Immature natural killer cell (primary cell): ENCODE results near the gene TMEM232. TPM values are rescaled to one million over a fixed set of nuclear protein-coding genes. Genes with fewer than 3 reads are reported as not detected.
"Not testable (repeated sequence)": the region's sequence is repeated elsewhere in the genome, so short reads cannot be mapped to it uniquely, and the experiment has no call there.

Source experiments
- DNase-seq, 3 donors: peaks; one replicate each; pipeline ENCODE4 v3.0.0; 2022; ENCODE audit warnings: mixed read lengths in 1 of 3
- H3K27ac Mint-ChIP-seq, 6 donors: one replicate each; pipeline ENCODE4 v1.8.0; 2020; ENCODE audit warnings: mixed read lengths in 6 of 6, mild to moderate bottlenecking in 5 of 6, inconsistent platforms in 4 of 6, moderate library complexity in 3 of 6
- H3K27me3 Mint-ChIP-seq, 3 donors: one replicate each; pipeline ENCODE4 v1.8.0; 2020 to 2021; ENCODE audit warnings: low read depth in 3 of 3, mild to moderate bottlenecking in 3 of 3, mixed read lengths in 3 of 3, moderate library complexity in 3 of 3, inconsistent platforms in 1 of 3
- H3K36me3 Mint-ChIP-seq, 3 donors: one replicate each; pipeline ENCODE4 v1.8.0; 2020; ENCODE audit warnings: mixed read lengths in 3 of 3, inconsistent platforms in 2 of 3, mild to moderate bottlenecking in 2 of 3
- H3K4me1 Mint-ChIP-seq, 2 donors: one replicate each; pipeline ENCODE4 v1.8.0; 2020; ENCODE audit warnings: inconsistent platforms in 2 of 2, mild to moderate bottlenecking in 2 of 2, mixed read lengths in 2 of 2, moderate library complexity in 1 of 2
- H3K4me3 Mint-ChIP-seq, 5 donors: one replicate each; pipeline ENCODE4 v1.8.0; 2020; ENCODE audit warnings: mild to moderate bottlenecking in 5 of 5, mixed read lengths in 5 of 5, inconsistent platforms in 3 of 5, moderate library complexity in 3 of 5
- H3K9me3 Mint-ChIP-seq, 6 donors: one replicate each; pipeline ENCODE4 v1.8.0; 2020; ENCODE audit warnings: mild to moderate bottlenecking in 6 of 6, mixed read lengths in 6 of 6, inconsistent platforms in 4 of 6, moderate library complexity in 3 of 6
- polyA plus RNA-seq, 3 donors: library from polyadenylated mRNA; unstranded; fragments of 300-500 nt; fragmentation: Illumina TruSeq; gene quantifications; one replicate each; pipeline ENCODE4 v1.2.3, GENCODE V29; 2021

The TMEM232 gene
- polyA plus RNA-seq, 3 donors from 2014 or later, result not detected

- H3K27ac Mint-ChIP-seq, H3K4me1 Mint-ChIP-seq, H3K36me3 Mint-ChIP-seq, DNase-seq, H3K4me3 Mint-ChIP-seq, H3K27me3 Mint-ChIP-seq: not testable (repeated sequence)
- H3K9me3 Mint-ChIP-seq, result peaks cover 0 to 31% (median 8%) of the 10 kb centered on the region in 6 donors
Measured at GRCh38 chr5:110690587-110690986, 35.9 kb downstream of the TMEM232 start.

GRCh38 chr5:110687485-110687884 is 39.0 kb downstream of the TMEM232 start:
- H3K4me1 Mint-ChIP-seq, result no peaks in the 10 kb centered on the region
- H3K27me3 Mint-ChIP-seq, result peaks cover 0 to 3% (median 1%) of the 10 kb centered on the region in 3 donors
- DNase-seq, result no peak
- H3K27ac Mint-ChIP-seq, result no peak overlapping the region
- H3K36me3 Mint-ChIP-seq, result no peaks in the 10 kb centered on the region
- peaks cover 0 to 30% (median 4%) of the 10 kb centered on the region in 6 donors for H3K9me3 Mint-ChIP-seq
- no peak overlapping the region for H3K4me3 Mint-ChIP-seq

GRCh38 chr5:110686270-110686669 is 40.2 kb downstream of the TMEM232 start:
- no peak for DNase-seq
- no peaks in the 10 kb centered on the region for H3K36me3 Mint-ChIP-seq
- peaks cover 0 to 25% (median 2%) of the 10 kb centered on the region in 6 donors for H3K9me3 Mint-ChIP-seq
- H3K4me3 Mint-ChIP-seq, result no peak overlapping the region
- H3K4me1 Mint-ChIP-seq, result no peaks in the 10 kb centered on the region
- H3K27me3 Mint-ChIP-seq, result peaks cover 0 to 3% (median 1%) of the 10 kb centered on the region in 3 donors
- no peak overlapping the region for H3K27ac Mint-ChIP-seq

- peaks cover 0 to 19% (median 5%) of the 10 kb centered on the region in 6 donors for H3K9me3 Mint-ChIP-seq
- DNase-seq, result no peak
- no peak overlapping the region for H3K4me3 Mint-ChIP-seq
- peaks cover 0 to 1% (median 0%) of the 10 kb centered on the region in 3 donors for H3K27me3 Mint-ChIP-seq
- no peaks in the 10 kb centered on the region for H3K36me3 Mint-ChIP-seq
- no peak overlapping the region for H3K27ac Mint-ChIP-seq
- no peaks in the 10 kb centered on the region for H3K4me1 Mint-ChIP-seq
Measured at GRCh38 chr5:110681953-110682352, 44.5 kb downstream of the TMEM232 start.

- Mint-ChIP-seq H3K4me1 (no peaks in the 10 kb centered on the region), H3K27me3 (peaks cover 0 to 1% (median 0%) of the 10 kb centered on the region in 3 donors), H3K9me3 (peaks cover 0 to 17% (median 5%) of the 10 kb centered on the region in 6 donors), H3K36me3 (no peaks in the 10 kb centered on the region), H3K4me3 (no peak overlapping the region), H3K27ac (no peak overlapping the region)
- DNase-seq, result no peak
Measured at GRCh38 chr5:110681109-110681508, 45.4 kb downstream of the TMEM232 start.

- not testable (repeated sequence) for H3K4me3 Mint-ChIP-seq, H3K4me1 Mint-ChIP-seq, H3K27ac Mint-ChIP-seq, H3K36me3 Mint-ChIP-seq, H3K27me3 Mint-ChIP-seq, DNase-seq
- peaks cover 2 to 11% (median 6%) of the 10 kb centered on the region in 6 donors for H3K9me3 Mint-ChIP-seq
Measured at GRCh38 chr5:110676554-110676953, 49.9 kb downstream of the TMEM232 start.

- Mint-ChIP-seq H3K36me3 (no peaks in the 10 kb centered on the region), H3K4me1 (no peaks in the 10 kb centered on the region), H3K27me3 (no peaks in the 10 kb centered on the region), H3K9me3 (peaks cover 0 to 11% (median 4%) of the 10 kb centered on the region in 6 donors), H3K4me3 (no peak overlapping the region), H3K27ac (no peak overlapping the region)
- DNase-seq, result no peak
Measured at GRCh38 chr5:110665184-110665726, 61.2 kb downstream of the TMEM232 start.

GRCh38 chr5:110663525-110663924 is 62.9 kb downstream of the TMEM232 start:
- Mint-ChIP-seq H3K4me3 (no peak overlapping the region), H3K9me3 (peaks cover 3 to 11% (median 4%) of the 10 kb centered on the region in 6 donors), H3K4me1 (no peaks in the 10 kb centered on the region), H3K27ac (no peak overlapping the region), H3K36me3 (no peaks in the 10 kb centered on the region), H3K27me3 (no peaks in the 10 kb centered on the region)
- no peak for DNase-seq

GRCh38 chr5:110658006-110658405 is 68.5 kb downstream of the TMEM232 start:
- Mint-ChIP-seq H3K27ac (no peak overlapping the region), H3K27me3 (no peaks in the 10 kb centered on the region), H3K9me3 (peaks cover 2 to 12% (median 8%) of the 10 kb centered on the region in 6 donors), H3K4me1 (no peaks in the 10 kb centered on the region), H3K4me3 (no peak overlapping the region), H3K36me3 (no peaks in the 10 kb centered on the region)
- no peak for DNase-seq

- H3K4me3 Mint-ChIP-seq, result no peak overlapping the region
- no peak overlapping the region for H3K27ac Mint-ChIP-seq
- no peaks in the 10 kb centered on the region for H3K4me1 Mint-ChIP-seq
- no peak for DNase-seq
- H3K27me3 Mint-ChIP-seq, result no peaks in the 10 kb centered on the region
- no peaks in the 10 kb centered on the region for H3K36me3 Mint-ChIP-seq
- peaks cover 0 to 12% (median 9%) of the 10 kb centered on the region in 6 donors for H3K9me3 Mint-ChIP-seq
Measured at GRCh38 chr5:110653231-110653970, 73.1 kb downstream of the TMEM232 start.

GRCh38 chr5:110651507-110651906 is 75.0 kb downstream of the TMEM232 start:
- no peak for DNase-seq
- Mint-ChIP-seq H3K9me3 (peaks cover 0 to 13% (median 6%) of the 10 kb centered on the region in 6 donors), H3K36me3 (no peaks in the 10 kb centered on the region), H3K27me3 (no peaks in the 10 kb centered on the region), H3K4me3 (no peak overlapping the region), H3K27ac (no peak overlapping the region), H3K4me1 (no peaks in the 10 kb centered on the region)

GRCh38 chr5:110644357-110644756 is 82.1 kb downstream of the TMEM232 start:
- Mint-ChIP-seq H3K4me3 (no peak overlapping the region), H3K27ac (no peak overlapping the region), H3K36me3 (peaks cover 0 to 5% (median 0%) of the 10 kb centered on the region in 3 donors), H3K4me1 (no peaks in the 10 kb centered on the region), H3K27me3 (peaks cover 0 to 3% (median 0%) of the 10 kb centered on the region in 3 donors), H3K9me3 (peaks cover 0 to 6% (median 3%) of the 10 kb centered on the region in 6 donors)
- DNase-seq, result no peak

- Mint-ChIP-seq H3K4me1 (no peaks in the 10 kb centered on the region), H3K9me3 (peaks cover 0 to 8% (median 3%) of the 10 kb centered on the region in 6 donors), H3K36me3 (peaks cover 0 to 5% (median 0%) of the 10 kb centered on the region in 3 donors), H3K27me3 (peaks cover 0 to 2% (median 0%) of the 10 kb centered on the region in 3 donors), H3K4me3 (no peak overlapping the region), H3K27ac (no peak overlapping the region)
- no peak for DNase-seq
Measured at GRCh38 chr5:110638970-110639902, 87.2 kb downstream of the TMEM232 start.

- Mint-ChIP-seq H3K4me1 (no peaks in the 10 kb centered on the region), H3K27me3 (peaks cover 0 to 4% (median 0%) of the 10 kb centered on the region in 3 donors), H3K9me3 (peaks cover 0 to 8% (median 3%) of the 10 kb centered on the region in 6 donors), H3K36me3 (no peaks in the 10 kb centered on the region), H3K4me3 (no peak overlapping the region), H3K27ac (no peak overlapping the region)
- no peak for DNase-seq
Measured at GRCh38 chr5:110634475-110634874, 92.0 kb downstream of the TMEM232 start.
